ENCODE data around the gene FMC1.

DNA sequence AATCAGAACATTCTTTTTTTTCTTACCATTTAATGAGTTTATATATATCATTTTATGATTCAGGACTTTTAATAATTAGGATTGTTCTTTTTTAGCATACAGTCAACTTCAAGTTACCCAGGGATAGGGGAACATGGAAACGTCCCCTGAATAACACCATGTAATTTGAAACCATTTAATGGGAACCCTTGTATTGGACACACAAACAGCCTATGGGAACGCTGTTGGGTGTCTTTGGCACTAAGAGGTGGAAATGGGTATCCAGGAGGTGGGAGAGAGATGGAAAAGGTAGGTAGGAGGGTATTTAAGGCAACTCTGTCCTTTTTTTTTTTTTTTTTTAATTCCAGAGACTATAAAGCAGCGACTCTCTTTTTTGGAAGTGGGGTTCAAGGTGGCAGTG, 21.2 kb downstream of the FMC1 start:
- TF ChIP-seq CTCF (IDR thresholded peaks at IDR 0.05) (no peak), POLR2A (IDR thresholded peaks at IDR 0.05) (no peak), POLR2AphosphoS5 (IDR thresholded peaks at IDR 0.05) (no peak), EP300 (IDR thresholded peaks at IDR 0.05) (no peak)

All from gastroesophageal sphincter (tissue), 3 donors.